Measurements from ENCODE around the gene LCE1B.

- TF ChIP-seq POLR2A (IDR thresholded peaks at IDR 0.05; ENCODE audit: extremely low read depth, insufficient read length): no peak
- TF ChIP-seq CTCF (IDR thresholded peaks at IDR 0.05; ENCODE audit: low read depth, low read length): no peak
These were observed 25.1 kb downstream of the LCE1B start for GRCh38 chr1:152836870-152837269.

Measured in NB4 (cell line).